Measurements from ENCODE around the gene STK16. TPM values are rescaled to one million over a fixed set of nuclear protein-coding genes. Genes with fewer than 3 reads are reported as not detected.

STK16 gene
- total and polyA plus RNA-seq, 2 of the 13 experiments (the other 11 are each of a cell fraction or from before 2014, with no cell fraction given): 28.0 to 50.9 TPM

- TF ChIP-seq ZFP37 (CRISPR knock-in tag; IDR thresholded peaks at IDR 0.05; ENCODE audit: borderline replicate concordance) (peak; percentile 89), STAT5B (CRISPR knock-in tag; IDR thresholded peaks at IDR 0.05) (no peak; the same call in 1 of the 2 replicates), KDM6A (CRISPR knock-in tag; IDR thresholded peaks at IDR 0.05; ENCODE audit: low read depth) (peak; percentile 19; the same call in 1 of the 2 replicates), FOXK2 (IDR thresholded peaks at IDR 0.05) (no peak), ZNF451 (CRISPR knock-in tag; IDR thresholded peaks at IDR 0.05) (peak; percentile 95), CCAR2 (optimal IDR thresholded peaks at IDR 0.05; ENCODE audit: low read depth, low read length) (no peak), LBX2 (CRISPR knock-in tag; IDR thresholded peaks at IDR 0.05; ENCODE audit: borderline replicate concordance) (peak; percentile 94), TOE1 (CRISPR knock-in tag; IDR thresholded peaks at IDR 0.05) (0 out of 2 replicates have a peak, but pooled peaks have one; percentile 62), ZMYM3 (CRISPR knock-in tag; IDR thresholded peaks at IDR 0.05) (no peak), ZNF850 (CRISPR knock-in tag; conservative IDR thresholded peaks at IDR 0.05) (peak; percentile 95), ZNF30 (CRISPR knock-in tag; IDR thresholded peaks at IDR 0.05) (no peak), ARNTL (CRISPR knock-in tag; IDR thresholded peaks at IDR 0.05) (no peak), ZNF644 (CRISPR knock-in tag; IDR thresholded peaks at IDR 0.05; ENCODE audit: low read depth) (no peak), PHF21A (CRISPR knock-in tag; IDR thresholded peaks at IDR 0.05) (peak; percentile 93), ATAD3A (CRISPR knock-in tag; IDR thresholded peaks at IDR 0.05) (no peak), CENPX (CRISPR knock-in tag; IDR thresholded peaks at IDR 0.05) (no peak), THRA (CRISPR knock-in tag; IDR thresholded peaks at IDR 0.05; ENCODE audit: borderline replicate concordance) (peak; percentile 92), MEF2D (CRISPR knock-in tag; IDR thresholded peaks at IDR 0.05) (peak; percentile 88), IRF1 (CRISPR knock-in tag; IDR thresholded peaks at IDR 0.05; ENCODE audit: low read depth) (no peak), RFX5 (IDR thresholded peaks at IDR 0.05; ENCODE audit: low read depth, low read length) (peak; percentile 55; the same call in 1 of the 2 replicates), DNMT1 (CRISPR knock-in tag; IDR thresholded peaks at IDR 0.05) (peak; percentile 75; the same call in 1 of the 2 replicates), GPN1 (CRISPR knock-in tag; IDR thresholded peaks at IDR 0.05; ENCODE audit: borderline replicate concordance) (no peak), PAF1 (CRISPR knock-in tag; IDR thresholded peaks at IDR 0.05) (no peak), NR2F1 (CRISPR knock-in tag; IDR thresholded peaks at IDR 0.05) (no peak), SOX13 (IDR thresholded peaks at IDR 0.05) (no peak), SOX13 (CRISPR knock-in tag; conservative IDR thresholded peaks at IDR 0.05 in 1 of 2, IDR thresholded peaks at IDR 0.05 in 1 of 2) (peak in 1 of 2 experiments; percentile 47; a peak in 2 of 4 replicates), REPIN1 (CRISPR knock-in tag; IDR thresholded peaks at IDR 0.05; ENCODE audit: borderline replicate concordance, low read depth) (peak; percentile 33; the same call in 1 of the 2 replicates), MED8 (CRISPR knock-in tag; IDR thresholded peaks at IDR 0.05; ENCODE audit: insufficient replicate concordance) (peak; percentile 46), ZNF441 (CRISPR knock-in tag; IDR thresholded peaks at IDR 0.05; ENCODE audit: borderline replicate concordance) (no peak), MIXL1 (CRISPR knock-in tag; IDR thresholded peaks at IDR 0.05) (peak; percentile 62), BRD4 (CRISPR knock-in tag; IDR thresholded peaks at IDR 0.05) (peak; percentile 97)
These were observed at the start of gene STK16, which contains the start of gene GLB1L (continued) for GRCh38 chr2:219245148-219245898.
